Activated naive CD4-positive, alpha-beta T cell (primary cell): ENCODE results near the gene NLRC5.
"Not testable (repeated sequence)": the region's sequence is repeated elsewhere in the genome, so short reads cannot be mapped to it uniquely, and the experiment has no call there.

ENCODE experiments used
- DNase-seq, 4 experiments: peaks; one replicate each; lab custom pipeline; 2025; lab: John Stamatoyannopoulos, UW

The NLRC5 gene

DNA sequence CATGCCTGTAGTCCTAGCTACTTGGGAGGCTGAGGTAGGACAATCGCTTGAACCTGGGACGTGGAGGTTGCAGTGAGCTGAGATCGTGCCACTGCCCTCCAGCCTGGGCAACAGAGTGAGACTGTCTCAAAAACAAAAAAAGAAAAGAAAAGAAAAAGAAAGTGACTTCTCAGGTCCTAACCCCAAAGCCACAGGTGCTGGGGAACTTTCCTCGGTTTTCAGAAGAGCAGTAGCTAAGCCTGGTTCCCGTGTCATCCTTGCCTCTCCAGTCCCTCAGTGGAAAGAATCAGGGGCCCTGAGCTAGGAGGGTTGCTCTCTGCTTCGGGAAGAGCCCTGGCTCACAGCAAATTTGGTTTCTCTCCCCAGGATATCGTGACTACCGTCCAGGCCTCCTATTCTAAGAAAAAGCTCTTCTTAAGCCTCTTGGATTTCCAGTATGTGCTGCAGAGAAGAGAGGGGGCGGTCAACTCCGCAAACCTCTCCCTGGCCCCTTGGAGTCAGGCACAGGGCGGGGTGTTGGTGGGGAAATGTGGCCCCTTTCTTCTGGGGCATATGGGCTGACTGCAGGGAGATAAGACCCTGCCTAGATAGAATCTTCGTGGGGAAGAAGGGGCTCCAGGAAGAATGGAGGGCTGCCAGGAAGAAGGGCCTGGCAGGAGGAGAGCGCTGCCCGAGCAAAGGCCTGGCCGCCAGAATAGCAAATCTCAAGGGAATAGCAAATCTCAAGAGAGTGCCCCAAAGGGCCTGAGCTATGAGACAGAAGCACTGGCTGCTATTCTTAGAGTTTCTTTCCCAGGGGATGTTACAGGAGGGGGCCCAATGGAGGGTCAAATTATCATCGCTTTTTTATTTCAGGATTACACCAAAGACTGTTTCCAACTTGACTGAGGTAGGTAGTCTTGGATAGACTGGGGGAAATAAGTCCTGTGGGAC lies 8.3 kb upstream of the NLRC5 start:
- no peak for DNase-seq

DNA sequence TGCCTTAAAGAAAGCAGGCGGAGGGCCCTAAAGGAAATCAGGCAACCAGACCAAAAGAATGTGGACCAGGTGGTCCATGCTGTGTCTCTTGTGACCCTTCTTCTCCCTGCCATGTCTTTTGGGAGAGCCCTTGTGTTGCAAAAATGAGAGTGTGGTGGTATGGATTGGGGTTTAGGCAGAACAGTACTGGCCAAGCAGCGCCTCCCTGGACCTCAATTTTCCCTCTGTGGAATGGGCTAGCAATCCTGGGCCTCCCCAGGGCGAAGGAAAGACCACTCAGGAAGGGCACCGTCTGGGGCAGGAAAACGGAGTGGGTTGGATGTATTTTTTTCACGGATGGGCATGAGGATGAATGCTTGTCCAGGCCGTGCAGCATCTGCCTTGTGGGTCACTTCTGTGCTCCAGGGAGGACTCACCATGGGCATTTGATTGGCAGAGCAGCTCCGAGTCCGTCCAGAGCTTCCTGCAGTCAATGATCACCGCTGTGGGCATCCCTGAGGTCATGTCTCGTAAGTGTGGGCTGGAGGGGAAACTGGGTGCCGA lies 7.6 kb upstream of the NLRC5 start:
- DNase-seq, result no peak

DNA sequence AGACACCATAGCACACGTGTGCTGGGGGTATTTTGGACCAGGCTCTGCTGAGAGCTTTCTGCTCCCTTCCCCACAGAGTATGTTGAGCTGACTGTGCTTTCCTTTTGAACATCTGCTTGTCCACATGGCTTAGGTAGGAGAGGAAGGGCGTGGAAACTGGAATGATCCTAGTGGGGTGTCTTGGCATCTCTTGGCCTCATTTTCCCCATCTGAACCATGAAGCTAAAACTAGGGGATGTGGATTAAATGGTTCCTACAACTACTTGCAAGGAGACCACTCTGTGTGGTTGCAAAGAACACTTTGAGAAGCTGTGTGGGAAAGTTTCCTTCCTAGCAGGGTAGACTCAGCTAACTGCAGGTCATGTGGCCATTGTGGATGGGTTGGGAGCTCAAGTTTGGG lies 6.7 kb upstream of the NLRC5 start:
- DNase-seq, result no peak

DNA sequence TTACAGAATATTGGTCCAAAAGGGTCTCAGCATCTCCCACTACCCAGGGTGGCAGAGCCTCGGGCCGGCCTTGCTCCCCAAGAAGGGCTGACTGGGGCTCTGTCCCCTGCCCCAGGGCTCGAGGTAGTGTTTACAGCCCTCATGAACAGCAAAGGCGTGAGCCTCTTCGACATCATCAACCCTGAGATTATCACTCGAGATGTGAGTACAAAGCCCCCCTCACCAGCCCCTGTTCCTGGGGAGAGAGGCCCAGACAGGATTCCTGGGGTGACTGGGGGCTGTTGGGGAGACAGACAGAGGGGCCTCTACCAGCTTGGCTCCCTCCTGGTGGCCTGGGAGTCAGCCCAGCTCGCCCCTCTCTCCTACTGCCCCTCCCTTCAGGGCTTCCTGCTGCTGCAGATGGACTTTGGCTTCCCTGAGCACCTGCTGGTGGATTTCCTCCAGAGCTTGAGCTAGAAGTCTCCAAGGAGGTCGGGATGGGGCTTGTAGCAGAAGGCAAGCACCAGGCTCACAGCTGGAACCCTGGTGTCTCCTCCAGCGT lies 6.1 kb upstream of the NLRC5 start:
- DNase-seq, result no peak

DNA sequence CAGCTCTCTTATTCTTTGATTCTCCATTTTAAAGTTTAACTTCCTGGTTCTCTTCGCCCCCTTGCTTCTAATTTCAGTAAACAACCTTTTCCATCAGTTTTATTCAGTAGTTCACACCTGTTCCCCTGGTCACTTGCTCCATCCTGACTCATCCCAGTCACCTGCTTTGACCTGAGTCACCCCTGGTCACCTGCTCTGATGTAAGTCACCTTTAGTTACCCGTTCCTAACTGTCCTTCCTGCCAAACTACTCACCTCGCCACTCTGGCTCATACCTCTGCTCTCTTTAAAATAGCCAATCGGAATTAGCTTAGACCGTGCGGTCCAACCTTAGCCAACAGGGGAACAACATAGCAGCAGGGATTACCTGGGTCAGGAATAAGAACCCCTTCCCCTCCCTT lies 4.7 kb upstream of the NLRC5 start:
- no peak for DNase-seq

DNA sequence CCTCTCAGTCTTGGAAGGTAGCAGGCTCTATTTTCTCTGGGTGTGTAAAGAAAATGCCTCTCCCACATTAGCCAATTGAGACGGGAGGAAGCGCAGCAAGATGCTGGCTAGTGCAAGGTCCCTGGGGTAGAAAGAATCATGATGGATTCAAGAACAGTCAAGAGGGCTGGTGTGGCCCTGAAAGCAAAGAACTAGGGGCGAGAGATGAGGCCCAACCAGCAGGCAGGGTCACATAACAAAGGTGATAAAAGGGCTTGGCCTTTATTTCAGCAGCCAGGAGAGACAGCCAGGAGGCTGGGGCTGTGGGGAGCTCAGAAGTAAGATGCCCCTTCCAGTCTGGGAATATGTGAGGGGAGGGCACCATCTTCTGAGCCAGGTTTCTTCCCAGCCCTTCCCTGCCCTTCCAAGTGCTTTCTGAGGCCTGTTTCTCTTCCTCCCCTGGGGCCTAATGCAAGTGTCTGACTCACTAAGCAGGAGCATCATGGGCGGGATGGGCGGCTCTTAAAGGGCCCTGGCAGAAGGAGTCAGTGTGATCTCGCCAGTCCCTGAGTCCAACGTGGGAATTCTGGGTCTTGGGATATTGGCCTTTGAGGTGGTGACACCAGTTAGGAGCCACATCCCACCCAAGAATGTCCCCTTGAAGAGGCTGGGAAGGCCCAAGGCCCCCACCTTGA lies 3.9 kb upstream of the NLRC5 start:
- DNase-seq, result no peak

DNA sequence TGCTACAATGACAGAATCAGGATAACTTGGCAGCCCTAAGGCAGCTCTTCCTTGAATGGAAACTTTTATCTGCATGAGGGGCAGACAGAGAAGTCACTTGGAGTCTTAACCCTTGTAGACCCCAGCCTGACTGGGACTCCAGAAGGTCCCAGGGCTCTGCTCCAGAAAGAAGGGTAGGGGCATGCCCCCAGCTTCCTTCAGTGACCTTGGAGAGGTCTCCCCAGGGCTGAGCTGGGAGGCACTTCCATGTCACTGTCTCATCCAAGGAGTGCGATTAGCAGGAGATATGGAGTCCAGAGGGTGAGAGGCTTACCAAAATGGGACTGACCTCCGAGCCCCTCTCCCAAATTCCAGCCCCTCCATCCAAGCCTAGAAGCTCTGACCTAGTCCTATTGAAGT lies 3.4 kb upstream of the NLRC5 start:
- DNase-seq, result no peak

DNA sequence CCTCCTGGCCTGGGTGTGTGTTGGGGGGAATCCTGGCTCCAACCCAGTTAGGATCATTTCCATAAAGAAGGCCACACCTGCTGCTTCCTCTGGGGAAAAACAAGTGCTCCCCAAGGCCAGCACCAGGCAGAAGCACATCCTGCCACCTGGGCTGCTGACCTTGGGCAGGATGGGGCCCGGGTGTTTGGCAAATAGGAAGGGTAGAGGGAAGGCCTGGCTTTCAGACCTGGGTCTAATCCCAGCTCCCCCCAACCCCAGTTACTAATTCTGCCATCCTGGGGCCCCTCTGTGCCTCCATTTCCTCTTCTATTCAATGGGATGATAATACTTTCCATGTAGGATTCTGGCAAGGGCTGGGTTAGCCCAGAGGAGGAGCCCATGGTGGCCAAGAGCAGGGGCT lies 3.0 kb upstream of the NLRC5 start:
- no peak for DNase-seq

DNA sequence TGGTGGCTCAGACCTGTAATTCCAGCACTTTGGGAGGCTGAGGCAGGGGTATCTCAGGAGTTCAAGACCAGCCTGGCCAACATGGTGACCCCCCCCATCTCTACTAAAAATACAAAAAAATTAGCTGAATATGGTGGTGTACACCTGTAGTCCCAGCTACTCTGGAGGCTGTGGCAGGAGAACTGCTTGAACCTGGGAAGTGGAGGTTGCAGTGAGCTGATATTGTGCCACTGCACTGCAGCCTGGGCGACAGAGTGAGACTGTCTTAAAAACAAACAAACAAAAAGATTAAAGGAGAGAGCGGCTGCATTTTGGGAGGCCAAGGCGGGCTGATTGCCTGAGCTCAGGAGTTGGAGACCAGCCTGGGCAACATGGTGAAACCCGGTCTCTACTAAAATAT lies 2.4 kb upstream of the NLRC5 start:
- not testable (repeated sequence) for DNase-seq

DNA sequence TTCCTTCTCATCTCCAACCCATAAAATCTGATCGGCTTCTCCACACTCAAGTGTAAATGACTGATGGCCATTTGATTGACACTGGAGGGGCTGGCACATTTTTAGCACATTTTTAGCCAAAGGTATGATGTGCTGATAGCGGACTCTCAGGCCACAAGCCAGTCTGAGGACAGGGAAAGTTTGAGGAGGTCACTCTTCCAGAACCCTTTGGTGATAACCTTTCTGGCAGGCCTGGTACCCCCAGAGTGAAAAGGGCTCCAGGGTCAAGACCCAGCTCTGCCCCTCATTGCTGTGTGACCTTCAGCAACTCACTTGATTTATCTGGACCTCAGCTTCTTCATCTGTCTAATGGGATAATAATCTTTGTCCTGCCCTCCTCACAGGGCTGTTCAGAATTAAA lies 1.7 kb upstream of the NLRC5 start:
- DNase-seq, result no peak

DNA sequence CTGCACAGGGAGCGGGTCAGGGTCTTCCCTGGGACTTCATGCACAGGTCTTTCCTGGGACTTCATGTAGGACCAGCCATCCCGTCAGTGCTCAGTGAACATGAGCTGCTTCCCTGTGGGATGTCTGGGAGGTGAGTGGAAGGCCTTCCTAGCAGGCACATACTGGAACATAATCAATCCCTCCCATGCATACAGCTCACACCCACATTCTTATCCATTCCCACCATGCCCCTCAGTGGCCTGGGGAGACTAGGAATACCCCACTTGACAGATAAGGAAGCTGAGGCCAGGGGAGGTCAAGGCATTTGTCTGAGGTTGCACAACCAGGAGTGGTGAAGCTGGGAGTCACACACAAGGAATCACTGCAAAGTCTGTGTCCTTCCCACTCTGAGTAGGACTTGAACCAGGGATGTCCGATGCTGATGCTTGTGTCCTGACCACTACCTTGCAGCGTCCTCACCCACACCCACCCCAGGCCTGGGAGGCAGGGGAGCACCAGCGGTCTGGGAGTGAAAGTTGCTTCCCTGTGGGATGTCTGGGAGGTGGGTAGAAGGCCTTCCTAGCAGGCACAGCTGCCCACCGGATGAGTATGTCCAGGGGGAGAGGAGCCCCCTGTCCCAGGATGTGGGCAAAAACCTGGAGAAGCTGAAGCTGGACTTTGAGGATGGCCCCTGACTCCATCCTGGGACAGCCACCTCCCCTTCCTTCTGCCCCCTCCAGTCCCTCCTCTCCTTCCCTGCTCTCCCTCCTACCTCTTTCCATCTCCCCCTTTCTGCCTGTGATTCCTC lies 1.0 kb upstream of the NLRC5 start:
- no peak for DNase-seq

DNA sequence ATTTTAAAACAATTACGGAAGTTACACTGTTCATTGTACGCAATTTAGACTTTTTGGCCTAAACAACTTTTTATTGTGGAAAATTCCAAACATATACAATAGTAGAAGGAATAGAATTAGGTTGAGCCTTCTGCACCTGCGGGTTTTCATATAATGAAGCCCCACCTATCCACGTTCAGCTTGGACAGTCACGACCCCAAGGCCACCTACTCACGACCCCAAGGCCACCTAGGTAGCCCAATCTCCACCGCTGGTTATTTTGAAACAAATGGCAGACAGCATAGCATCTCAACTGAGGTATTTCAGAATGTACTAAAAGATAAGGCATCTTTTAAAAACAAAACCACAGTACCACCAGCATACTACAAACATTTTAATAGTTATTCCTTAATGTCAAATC lies 631 bp downstream of the NLRC5 start:
- DNase-seq, result no peak

DNA sequence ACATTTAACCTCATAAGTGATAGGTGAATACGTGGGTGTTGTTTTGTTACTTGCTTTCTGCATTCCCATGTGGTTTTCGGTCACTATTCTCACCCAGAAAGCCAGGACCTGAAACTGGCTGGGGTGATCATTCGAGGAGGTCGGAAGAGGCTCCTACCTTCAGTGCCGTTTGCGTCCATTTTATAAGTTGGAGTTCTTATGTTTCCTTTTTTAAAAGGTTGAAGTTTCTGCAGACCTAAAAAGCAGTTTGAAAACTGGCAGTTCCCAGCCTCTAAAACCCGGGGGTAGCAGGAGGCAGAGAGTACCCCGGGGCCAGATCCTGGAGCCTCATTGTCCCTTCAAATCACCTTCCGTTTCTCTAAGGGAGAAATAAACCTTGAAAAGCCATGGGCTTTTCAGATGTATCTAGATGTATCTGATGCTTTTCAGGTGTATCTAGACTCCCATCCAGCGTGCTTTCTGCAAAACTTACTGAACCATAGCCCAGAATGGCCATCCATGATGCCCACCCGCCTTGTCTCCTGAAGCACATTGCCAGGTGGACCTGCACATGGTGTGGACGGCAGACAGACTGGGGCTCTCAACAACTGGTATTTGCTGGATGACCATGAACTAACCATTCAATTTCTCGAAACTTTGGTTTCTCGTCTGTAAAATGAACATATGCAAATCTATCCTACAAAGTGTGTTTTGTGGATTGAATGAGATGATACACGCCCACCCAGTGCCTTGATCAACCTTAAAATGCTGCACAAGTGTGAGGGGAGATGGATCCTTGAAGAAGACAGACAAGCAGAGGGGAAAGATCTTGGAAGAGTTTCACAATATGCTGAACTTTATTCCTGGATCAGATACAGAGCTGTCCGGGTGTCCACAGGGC lies 1.3 kb downstream of the NLRC5 start:
- DNase-seq, result no peak

DNA sequence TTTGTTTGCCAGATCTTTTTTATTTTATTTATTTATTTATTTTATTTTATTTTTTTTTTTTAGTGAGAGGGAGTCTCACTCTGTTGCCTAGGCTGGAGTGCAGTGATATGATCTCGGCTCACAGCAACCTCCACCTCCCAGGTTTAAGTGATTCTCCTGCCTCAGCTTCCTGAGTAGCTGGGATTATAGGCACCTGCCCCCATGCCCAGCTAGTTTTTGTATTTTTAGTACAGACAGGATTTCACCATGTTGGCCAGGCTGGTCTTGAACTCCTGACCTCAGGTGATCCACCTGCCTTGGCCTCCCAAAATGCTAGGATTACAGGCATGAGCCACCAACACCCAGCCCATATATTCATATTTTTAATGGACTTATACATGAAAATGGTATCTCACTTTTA lies 3.1 kb downstream of the NLRC5 start:
- not testable (repeated sequence) for DNase-seq

DNA sequence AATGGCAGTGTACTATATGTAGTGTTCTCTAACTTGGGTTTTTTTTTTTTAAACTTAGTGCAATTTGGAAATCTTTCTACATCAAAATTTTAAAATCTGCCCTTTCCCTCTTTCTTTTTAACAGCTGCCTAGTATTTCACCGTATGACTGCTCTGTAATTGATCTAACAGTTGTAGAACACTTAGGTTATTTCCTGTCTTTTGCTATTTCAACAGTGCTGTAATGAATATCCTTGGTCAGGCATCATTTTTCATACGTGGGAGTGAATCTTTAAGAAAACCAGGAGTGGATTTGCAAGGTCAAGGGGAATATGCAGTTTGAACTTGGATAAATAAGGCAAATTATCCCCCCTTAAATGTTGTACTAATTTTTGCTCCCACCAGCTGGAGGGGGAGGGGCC lies 3.8 kb downstream of the NLRC5 start:
- DNase-seq, result no peak

DNA sequence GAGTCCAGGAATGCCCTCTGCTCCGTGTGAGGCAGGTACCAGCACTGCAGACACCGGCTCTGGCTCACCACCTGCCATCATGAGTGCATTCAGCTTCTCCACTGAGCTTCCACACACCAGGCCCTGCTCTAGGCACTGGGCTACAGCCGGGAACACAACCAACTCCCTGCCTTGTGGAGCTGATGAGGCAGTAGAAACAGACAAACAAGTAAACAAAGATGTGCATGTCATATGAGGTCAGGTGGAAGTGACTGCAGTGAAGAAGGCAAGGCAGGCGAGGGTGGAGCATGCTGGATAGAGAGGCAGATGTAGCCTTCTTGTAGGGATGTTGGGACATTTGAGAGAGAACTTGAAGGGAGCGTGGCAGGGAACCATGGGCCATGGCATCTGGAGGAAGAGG lies 5.0 kb downstream of the NLRC5 start:
- DNase-seq, result no peak

DNA sequence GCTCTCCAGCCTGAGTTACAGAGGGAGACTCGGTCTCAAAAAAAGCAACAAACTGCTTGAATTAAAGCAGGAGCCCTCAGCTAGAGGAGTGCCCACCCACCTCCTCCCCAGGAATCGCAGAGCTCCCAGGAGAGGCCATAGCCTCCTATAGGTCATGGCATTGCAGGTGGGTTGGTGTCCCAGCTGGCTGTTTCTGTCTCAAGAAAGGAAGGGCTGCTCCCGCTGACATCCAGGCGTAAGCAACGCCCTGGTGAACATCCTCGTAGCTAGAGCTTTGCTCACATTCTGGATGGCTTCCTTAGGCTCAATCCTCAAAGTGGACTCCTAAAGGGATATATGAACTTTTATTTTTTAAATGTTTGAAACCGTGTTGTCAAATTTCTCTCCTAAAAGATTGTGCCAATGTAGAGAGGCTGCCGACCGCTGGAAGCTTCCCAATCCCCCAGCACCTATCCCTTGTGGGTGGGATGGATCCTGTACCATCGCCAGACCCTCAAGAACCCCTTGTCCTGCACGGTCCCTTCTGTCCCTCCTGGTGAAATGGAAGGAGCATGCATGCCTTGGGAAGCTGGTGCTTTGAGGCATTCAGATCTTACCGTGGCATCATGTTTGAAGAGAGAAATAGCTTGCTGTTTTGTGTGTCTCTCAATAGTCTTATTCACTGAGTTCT lies 5.9 kb downstream of the NLRC5 start:
- no peak for DNase-seq

DNA sequence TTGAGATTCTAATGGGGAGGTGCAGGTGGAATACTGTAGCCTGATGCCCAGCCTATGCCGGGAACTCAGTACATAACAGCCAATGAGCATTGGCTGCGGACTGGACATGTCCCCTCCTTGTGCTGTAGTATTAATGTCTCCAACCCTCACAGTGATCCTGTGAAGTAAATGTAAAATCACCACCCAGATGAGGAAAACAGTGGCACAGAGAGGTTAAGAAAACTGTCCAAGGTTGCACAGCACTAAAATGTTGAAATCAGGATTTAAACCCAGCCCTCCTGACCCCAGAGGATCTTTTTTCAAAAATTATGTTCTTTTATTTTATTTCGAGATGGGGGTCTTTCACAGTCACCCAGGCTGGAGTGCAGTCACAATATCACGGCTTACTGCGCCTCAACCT lies 7.9 kb downstream of the NLRC5 start:
- no peak for DNase-seq

DNA sequence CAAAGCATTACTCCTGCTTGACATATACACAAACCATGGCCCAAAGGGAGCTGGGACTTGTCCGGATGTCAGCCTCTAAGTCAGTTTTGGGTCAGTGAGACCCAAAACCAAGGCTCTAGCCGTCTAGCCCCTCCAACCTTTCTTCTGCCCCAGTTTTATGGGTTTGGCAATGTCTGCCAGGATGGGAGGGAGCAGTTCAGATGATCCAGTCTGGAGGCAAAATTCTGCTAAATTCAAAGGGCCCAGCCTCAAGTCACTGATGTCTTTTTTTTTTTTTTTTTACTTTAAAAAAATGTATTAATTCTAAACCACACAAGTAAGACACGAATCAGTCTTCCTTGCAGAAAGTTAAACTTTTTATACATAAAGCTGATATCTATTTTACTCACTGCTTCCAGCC lies 8.6 kb downstream of the NLRC5 start:
- DNase-seq, result no peak

DNA sequence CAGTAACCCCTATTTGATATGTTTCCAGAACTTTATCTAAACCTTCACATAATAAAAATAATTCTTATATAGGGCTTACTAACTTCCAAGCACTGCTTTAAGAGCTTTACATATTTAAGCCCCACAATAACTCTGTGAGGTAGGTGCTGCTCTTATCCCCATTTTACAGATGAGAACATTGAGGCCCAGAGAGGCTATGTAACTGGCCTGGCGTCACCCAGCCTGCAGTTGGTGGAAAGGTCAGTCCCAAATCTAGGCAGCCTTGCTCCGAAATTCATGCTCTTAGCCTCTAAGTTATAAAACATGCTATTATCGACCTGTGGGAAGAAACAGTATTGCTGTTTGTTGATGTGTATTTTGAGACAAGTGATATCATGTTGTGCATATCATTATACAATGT lies 9.0 kb downstream of the NLRC5 start:
- DNase-seq, result no peak

DNA sequence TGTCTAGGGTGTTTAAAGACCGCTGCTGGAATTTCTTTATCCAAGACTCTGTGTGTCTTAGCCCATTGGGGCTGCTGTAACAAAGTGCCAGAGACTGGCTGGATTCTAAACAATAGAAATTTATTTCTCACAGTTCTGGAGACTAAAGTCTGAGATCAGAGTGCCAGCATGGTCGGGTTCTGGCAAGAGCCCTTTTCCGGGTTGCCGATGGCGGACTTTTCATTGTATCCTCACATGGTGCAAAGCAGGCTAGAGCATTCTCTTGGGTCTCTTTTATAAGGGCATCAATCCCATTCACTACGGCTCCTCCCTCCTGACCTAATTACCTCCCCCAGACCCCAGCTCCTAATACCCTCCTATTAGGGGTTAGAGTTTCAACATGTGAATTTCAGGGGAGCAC lies 9.5 kb downstream of the NLRC5 start:
- DNase-seq, result no peak
